Esophagus mucosa (tissue), 1 donor: ENCODE results near the gene QDPR. TPM values are rescaled to one million over a fixed set of nuclear protein-coding genes. Genes with fewer than 3 reads are reported as not detected.
"Not testable (repeated sequence)": the region's sequence is repeated elsewhere in the genome, so short reads cannot be mapped to it uniquely, and the experiment has no call there.

Experiments
- ATAC-seq: fragments of 200-7000 bp; cut with Tn5 transposase; one replicate; pipeline ENCODE4 v1.9.1; 2020
- total RNA-seq: library from RNA; stranded (reverse); gene quantifications from one replicate; pipeline ENCODE4 v1.2.4, GENCODE V29; 2023
- donor health status: DM: yes; HTN: yes; CAD: no.

The QDPR gene
- 18.0 TPM for total RNA-seq

GRCh38 chr4:17511950-17512795, at the start of gene QDPR:
QDPR (minus strand) TSS chr4:17512090; CDS start chr4:17512054, 36 bp downstream.
- ATAC-seq, result peak; percentile 89

GRCh38 chr4:17561195-17561909, 49.5 kb upstream of the QDPR start:
- peak; percentile 32 for ATAC-seq

GRCh38 chr4:17560065-17560673, 48.3 kb upstream of the QDPR start:
- no peak for ATAC-seq

DNA sequence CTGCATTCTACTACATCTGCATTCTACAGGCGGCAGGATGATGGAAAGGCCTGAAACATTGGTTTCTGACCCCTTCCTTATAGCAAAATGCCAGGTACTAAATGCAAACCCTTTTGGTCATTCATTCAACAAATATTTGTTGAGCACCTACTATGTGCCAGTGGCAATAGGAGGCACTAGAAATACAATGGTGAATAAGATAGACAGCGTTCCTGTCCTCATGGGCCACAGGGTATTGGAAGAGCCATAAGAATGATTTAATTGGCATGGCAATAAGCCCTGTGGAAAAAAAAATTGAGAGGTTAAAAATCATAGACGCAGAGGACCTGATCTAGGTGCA, 47.8 kb upstream of the QDPR start:
- no peak for ATAC-seq

DNA sequence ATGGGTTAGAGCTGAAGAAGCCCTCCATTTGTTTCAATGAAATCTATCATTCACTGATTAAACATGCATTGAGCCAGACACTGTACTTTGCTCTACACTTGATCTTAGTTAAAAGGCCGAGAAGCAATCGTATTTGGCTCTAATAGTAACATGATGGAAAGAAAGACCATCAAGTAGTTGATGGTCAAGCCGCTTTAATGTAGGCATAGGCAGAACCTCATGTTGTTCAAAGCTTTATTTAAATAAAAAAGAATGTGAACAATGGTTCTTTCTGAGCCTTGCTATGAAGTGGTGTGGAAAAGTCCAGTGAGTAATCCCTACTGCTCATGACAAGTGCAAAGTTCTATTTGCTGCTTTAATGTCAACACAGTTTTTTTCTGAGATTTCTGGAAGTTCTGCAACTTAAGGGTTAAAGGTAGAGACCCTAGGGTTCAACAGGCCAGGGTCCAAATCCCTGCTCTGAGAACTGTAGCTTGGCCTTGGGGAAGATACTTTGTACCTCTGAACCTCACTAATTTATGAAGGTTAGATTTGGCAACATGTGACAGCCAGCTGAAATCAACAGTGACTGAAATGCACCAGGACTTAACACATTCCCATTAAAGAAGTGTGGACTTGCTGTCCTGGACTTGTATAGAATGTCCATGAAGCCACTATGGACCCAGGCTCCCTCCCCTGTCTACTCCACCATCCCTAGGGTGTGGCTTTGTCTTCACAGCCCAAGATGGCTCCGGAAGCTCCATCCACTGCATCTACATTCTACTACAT, 47.2 kb upstream of the QDPR start:
- ATAC-seq, result no peak

GRCh38 chr4:17557880-17558279, 46.0 kb upstream of the QDPR start:
- no peak for ATAC-seq

DNA sequence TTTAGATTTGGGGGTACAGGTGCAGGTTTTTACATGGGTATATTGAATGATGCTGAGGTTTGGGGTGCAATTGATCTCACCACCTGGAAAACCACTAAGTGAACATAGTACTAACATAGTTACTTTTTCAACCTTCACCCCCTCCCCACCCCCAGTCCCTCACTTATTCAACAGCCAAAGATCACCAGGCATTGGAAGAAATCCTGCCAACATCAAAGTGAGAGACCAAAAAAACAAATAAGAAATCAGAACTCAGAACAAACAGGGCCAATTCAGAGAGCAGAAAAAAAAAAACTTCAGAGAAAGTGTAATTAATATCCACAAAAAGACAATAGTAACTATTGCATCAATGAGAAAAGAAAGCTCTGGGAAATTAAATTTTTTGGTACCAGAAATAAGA, 44.6 kb upstream of the QDPR start:
- ATAC-seq, result no peak

- ATAC-seq, result no peak
These were observed 42.7 kb upstream of the QDPR start for GRCh38 chr4:17554568-17554967.

DNA sequence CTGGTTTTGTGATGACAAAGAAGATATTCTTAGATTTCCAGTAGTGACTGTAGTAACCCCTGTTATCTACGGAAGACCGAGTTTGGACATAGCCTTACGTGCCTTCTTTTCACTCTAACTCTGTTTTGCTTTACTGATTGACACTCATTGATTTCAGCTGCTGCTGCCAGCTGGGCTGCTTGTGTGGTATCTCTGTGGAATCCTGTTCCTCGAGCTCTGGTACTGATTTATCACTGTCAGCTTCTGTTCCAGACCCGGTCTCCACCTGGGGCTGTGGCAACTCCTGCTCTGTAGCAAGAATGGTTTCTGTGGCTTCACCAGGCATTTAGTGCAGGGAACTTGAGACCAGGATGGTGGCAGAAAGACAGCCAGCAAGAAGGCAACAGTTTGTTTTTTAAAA, 40.5 kb upstream of the QDPR start:
- ATAC-seq, result no peak

DNA sequence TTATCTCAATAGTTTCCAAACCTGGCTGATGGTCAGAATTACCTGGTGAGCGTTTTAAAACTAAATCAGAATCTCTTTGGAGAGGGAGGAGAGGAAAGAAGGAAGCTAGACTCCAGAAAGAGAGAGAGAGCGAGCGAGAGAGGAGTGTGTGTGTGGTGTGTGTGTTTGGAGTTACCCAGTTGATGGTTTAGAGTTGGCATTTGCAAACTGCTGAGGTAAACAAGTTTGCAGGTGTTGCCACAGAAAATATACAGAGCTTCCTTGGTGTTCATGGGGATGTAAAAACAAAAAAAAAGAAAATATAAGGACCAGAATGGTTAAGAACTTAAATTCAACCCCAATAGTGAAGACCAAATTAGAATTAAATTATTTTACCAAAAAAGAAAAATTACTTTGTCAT, 38.7 kb upstream of the QDPR start:
- ATAC-seq, result no peak

GRCh38 chr4:17546678-17547077, 34.8 kb upstream of the QDPR start:
- no peak for ATAC-seq

DNA sequence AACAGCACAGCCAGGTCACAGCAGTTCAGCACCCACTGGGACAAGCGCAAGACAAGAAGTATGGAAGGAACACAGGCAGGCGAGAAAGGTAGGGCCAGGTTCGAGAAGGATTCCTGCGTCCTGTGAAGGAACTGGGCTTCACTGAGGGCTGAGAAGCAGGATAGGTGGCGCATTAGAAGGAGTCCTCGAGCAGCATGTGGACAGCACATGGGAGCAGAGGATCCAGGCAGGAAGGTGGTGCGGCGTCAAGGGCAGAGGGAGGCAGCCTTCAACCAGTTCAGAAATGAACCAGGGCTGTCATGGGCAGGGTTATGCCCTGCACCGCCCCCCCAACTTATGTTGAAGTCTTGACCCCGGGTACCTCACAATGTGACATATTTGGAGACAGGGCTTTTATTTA, 34.3 kb upstream of the QDPR start:
- ATAC-seq, result no peak

DNA sequence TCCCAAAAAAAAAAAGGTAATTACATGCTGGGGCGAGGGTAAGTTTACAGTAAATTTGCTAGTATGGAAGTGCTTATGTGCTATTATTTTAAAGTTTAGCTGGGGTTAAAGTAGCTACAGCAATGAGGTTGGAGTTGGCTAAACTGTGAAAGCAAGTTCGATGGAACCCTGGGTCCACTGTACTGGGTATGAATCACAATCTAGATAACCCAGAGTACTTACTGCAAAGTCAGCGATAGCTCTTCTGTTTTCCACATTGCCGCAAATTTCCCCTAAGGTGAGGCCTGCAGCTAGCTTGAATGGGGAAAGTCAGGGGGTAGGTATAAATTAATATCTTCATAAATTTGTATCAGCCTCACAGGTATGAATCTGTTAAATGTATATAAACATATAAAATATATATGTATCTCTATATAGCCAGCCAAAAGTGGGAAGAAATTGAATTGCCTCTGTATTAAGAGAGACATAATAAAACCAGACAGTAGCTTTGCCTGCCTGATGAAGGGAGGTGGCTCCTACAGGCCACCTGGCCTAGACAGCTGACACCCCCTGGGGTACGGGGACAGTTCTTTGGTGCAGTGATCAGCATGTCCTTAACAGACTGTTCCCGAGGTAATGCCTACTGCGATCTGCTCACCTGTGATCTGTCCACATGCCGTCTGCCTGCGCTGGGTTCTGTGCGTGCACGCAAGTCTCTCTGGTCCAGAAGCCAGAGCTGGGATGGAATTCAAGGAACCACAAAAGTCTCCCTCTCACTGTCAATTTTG, 33.7 kb upstream of the QDPR start:
- no peak for ATAC-seq

DNA sequence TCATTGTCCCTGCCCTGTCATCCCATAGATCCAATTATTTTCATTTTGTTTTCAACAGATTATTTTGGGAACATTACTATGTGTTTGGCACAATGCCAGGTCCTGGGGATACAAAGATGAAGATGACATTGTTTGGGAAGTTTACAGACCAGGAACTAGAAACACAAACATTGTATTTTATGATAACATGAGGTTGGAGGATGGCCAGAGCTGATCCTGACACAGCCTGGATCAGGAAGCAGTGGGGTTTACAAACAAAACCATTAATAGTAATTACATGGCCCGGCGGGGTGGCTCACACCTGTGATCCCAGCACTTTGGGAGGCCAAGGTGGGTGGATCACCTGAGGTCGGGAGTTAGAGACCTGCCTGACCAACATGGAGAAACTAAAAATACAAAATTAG, 32.9 kb upstream of the QDPR start:
- no peak for ATAC-seq

DNA sequence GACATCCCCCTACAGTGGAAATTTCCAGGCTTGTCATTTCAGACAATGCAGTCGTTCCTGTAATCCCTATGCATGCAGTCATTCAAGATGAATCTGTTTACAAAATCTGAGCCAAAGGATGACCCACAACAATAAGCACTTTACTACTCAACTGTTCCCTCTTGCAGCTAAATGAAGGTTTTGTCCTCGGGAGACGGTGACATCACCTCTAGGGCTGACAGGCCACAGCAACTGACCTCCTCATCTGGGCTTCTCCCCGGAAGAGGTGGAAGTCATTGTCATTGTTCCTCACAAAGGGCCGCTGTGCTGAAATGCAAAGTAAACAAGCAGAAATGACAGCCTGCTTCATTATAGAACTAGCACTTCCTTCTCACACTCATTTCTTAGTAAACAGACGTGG, 32.3 kb upstream of the QDPR start:
- ATAC-seq, result peak; percentile 64

GRCh38 chr4:17537060-17537459, 25.2 kb upstream of the QDPR start:
- not testable (repeated sequence) for ATAC-seq

- no peak for ATAC-seq
These were observed 24.0 kb upstream of the QDPR start for GRCh38 chr4:17535906-17536305.

DNA sequence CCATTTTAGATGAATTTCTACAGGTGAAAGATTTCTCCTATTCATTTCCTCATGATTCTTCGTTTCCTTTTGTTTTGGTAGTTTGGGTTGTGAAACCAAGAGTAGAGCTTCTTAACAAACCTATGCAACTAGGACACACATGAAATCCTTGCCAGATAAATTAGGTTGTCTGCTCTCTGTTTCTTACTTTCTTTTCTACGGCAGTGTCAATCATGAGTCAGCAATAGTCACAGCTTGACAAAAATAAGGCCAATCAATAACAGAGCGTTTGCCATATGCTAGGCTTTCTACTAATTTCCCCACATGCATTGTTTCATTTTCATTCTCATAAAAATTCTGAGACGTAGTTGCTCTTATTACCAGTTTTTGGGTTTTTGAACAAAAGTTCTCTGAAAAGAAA, 23.4 kb upstream of the QDPR start:
- ATAC-seq, result no peak

DNA sequence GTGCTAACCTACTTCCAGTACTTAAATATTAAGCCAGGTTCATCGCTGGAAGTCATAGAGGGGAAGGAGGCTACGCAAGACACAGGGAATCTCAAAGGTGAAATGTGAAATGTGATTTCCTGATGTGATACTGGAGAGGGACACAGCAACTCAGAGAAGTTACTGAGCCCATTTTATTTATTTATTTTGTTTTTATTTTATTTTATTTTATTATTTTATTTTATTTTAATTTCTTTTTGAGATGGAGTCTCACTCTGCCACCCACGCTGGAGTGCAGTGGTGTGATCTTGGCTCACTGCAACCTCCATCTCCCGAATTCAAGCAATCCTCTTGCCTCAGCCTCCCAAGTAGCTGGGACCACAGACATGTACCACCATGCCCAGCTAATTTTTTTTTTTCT, 22.8 kb upstream of the QDPR start:
- no peak for ATAC-seq

- no peak for ATAC-seq
These were observed 19.8 kb upstream of the QDPR start for GRCh38 chr4:17531538-17532285.

DNA sequence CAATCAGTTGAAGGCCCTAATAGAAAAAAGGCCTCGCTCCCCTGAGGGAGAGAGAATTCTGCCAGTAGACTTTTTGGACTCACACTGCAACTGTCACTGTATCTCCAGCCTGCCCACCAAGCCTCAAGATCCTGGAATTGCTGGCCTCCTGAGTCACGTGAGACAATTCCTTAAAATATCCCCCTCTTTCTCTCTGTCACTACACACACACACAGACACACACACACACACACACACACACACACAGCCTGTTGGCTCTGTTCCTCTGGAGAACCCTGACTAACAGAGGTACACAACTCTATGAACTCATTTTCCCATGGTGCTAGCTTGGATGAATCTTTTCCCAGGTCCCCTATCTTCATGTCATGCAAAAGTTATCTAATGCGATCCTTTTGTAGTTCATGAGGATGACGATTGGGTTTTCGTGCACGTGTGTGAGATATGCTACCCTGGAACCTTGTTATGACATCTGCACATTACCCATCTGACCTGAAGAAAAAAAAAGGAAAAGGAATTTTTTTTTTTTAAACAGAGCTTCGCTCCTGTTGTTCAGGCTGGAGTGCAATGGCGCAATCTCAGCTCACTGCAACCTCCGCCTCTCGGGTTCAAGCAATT, 16.8 kb upstream of the QDPR start:
- no peak for ATAC-seq
